ACC112 (cell line): ENCODE results near the gene GDPGP1.
A peak's percentile ranks its signal among the peaks of the same experiment; 100 is the strongest.
"Not testable (repeated sequence)": the region's sequence is repeated elsewhere in the genome, so short reads cannot be mapped to it uniquely, and the experiment has no call there.

ENCODE experiments used
- H2AFZ ChIP-seq: fragments of 200-600 bp; sonication (generic); one replicate; pipeline ENCODE4 v1.6.0; 2017; ENCODE audit warnings: antibody characterized with exemption, low read length; ENCODE audit not compliant: unreplicated experiment
- H3K27ac ChIP-seq: fragments of 200-600 bp; sonication (generic); 2 replicates; pipeline ENCODE4 v1.5.1; 2014; ENCODE audit warnings: low read depth, mild to moderate bottlenecking, antibody characterized with exemption, low read length, moderate library complexity
- H3K27me3 ChIP-seq: fragments of 200-600 bp; sonication (generic); 2 replicates; pipeline ENCODE4 v1.6.1; 2014; ENCODE audit warnings: mild to moderate bottlenecking, antibody characterized with exemption, low read length, moderate library complexity, mixed read lengths; ENCODE audit not compliant: insufficient read depth
- H3K36me3 ChIP-seq: fragments of 200-600 bp; sonication (generic); 2 replicates; pipeline ENCODE4 v1.6.1; 2016; ENCODE audit warnings: mild to moderate bottlenecking, antibody characterized with exemption, low read length, moderate library complexity, mixed read lengths; ENCODE audit not compliant: insufficient read depth
- H3K4me1 ChIP-seq: fragments of 200-600 bp; sonication (generic); one replicate; pipeline ENCODE4 v1.6.1; 2016; ENCODE audit warnings: low read length, mixed read lengths; ENCODE audit not compliant: insufficient read depth, unreplicated experiment, control insufficient read depth
- H3K4me3 ChIP-seq: fragments of 200-600 bp; sonication (generic); 2 replicates; pipeline ENCODE4 v1.5.1; 2014; ENCODE audit warnings: mild to moderate bottlenecking, low read depth, low read length
- H3K79me2 ChIP-seq: fragments of 200-600 bp; sonication (generic); one replicate; pipeline ENCODE4 v1.6.0; 2016; ENCODE audit warnings: low read length; ENCODE audit not compliant: control insufficient read depth, unreplicated experiment, insufficient read depth

The GDPGP1 gene

DNA sequence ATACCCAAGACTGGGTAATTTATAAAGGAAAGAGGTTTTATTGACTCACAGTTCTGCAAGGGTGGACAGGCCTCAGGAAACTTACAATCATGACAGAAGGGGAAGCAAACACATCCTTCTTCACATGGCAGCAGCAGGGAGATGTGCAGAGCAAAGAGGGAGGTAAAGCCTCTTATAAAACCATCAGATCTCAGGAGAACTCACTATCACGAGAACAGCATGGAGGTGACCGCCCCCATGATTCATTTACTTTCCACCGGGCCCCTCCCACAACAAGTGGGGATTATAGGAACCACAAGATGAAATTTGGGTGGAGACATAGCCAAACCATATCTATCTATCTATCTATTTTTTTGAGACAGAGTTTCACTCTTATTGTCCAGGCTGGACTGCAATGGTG lies 5.4 kb downstream of the GDPGP1 start:
- no peaks in the 10 kb centered on the region for H3K36me3 ChIP-seq
- no peak overlapping the region for H3K4me3 ChIP-seq
- H3K79me2 ChIP-seq: no peaks in the 10 kb centered on the region
- H3K27ac ChIP-seq: no peak overlapping the region
- no peaks in the 10 kb centered on the region for H3K4me1 ChIP-seq
- H3K27me3 ChIP-seq: no peaks in the 10 kb centered on the region
- no peak overlapping the region for H2AFZ ChIP-seq

DNA sequence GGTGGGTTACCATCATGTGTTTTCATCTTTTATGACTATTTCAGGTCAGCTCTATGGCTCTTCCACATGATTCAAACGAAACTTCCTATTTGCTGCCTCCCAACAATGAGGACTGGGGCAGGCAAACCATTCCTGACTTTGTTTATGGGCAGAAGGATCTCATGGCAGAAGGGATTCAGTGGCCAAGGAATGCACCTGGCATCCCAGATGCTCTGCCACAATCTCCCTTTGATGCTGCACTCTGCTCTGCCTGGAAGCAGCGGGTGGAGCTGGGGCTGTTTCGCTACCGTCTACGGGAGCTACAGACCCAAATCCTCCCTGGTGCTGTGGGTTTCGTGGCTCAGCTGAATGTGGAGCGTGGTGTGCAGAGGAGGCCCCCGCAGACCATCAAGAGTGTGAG lies 6.8 kb downstream of the GDPGP1 start:
- H3K27ac ChIP-seq: no peak overlapping the region
- no peaks in the 10 kb centered on the region for H3K36me3 ChIP-seq
- H3K79me2 ChIP-seq: no peaks in the 10 kb centered on the region
- H2AFZ ChIP-seq: no peak overlapping the region
- H3K4me3 ChIP-seq: no peak overlapping the region
- no peaks in the 10 kb centered on the region for H3K4me1 ChIP-seq
- no peaks in the 10 kb centered on the region for H3K27me3 ChIP-seq

DNA sequence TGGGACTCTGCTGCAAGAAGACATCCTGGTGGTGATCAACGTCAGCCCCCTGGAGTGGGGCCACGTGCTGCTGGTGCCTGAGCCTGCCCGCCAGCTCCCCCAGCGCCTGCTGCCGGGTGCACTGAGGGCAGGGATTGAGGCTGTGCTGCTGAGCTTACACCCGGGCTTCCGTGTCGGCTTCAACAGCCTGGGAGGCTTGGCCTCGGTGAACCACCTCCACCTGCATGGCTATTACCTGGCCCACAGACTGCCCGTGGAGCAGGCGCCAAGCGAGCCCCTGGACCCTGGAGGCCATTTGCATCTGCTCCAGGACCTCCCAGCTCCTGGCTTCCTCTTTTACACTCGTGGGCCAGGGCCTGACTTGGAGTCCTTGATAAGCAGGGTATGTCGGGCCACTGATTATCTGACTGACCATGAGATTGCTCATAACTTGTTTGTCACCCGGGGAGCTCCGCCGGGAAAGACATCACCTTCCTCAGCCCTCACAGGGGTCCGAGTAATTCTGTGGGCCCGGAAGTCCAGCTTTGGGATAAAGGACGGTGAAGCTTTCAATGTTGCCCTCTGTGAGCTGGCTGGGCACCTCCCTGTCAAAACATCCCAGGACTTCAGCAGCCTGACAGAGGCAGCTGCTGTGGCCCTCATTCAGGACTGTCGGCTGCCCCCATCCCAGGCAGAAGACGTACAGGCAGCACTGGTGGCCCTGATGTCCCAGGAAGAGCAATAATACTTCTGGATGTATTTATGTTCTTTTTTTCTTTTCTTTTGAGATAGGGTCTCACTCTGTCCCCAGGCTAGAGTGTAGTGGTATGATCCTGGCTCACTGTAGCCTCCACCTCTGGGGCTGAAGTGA lies 7.6 kb downstream of the GDPGP1 start:
- H2AFZ ChIP-seq: no peak overlapping the region
- H3K4me3 ChIP-seq: no peak overlapping the region
- H3K79me2 ChIP-seq: no peaks in the 10 kb centered on the region
- H3K27me3 ChIP-seq: no peaks in the 10 kb centered on the region
- no peaks in the 10 kb centered on the region for H3K36me3 ChIP-seq
- no peak overlapping the region for H3K27ac ChIP-seq
- no peaks in the 10 kb centered on the region for H3K4me1 ChIP-seq

DNA sequence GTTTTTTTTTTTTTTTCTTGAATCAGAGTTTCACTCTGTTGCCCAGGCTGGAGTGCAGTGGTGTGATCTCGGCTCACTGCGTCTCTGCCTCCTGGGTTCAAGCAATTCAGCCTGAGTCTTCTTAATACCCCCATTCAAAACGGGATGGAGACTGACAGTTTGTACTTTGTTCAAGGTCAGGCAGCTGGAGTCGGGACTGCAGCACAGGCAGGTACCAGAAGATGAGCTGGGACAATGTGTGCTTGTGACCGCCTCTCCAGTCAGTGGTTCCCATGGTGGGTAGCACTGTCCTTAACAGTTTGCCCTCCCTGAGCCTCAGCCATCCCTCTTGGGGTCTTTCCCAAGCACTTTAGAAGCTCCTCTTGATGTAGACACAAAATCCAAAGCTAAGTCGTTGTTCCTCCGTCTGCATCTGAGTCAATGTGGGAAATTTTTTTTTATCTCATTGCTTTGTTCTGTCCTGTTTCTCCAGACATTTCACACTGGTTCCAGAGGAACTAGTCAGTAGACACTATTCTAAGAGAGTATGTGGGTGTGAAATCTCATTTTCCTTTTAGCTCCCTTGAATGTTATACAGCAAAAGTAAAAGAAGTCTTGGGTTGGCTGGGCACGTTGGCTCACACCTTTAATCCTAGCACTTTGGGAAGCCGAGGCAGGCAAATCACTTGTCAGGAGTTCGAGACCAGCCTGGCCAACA lies 10.1 kb downstream of the GDPGP1 start:
- no peaks in the 10 kb centered on the region for H3K79me2 ChIP-seq
- H3K4me1 ChIP-seq: no peaks in the 10 kb centered on the region
- H3K4me3 ChIP-seq: no peak overlapping the region
- H2AFZ ChIP-seq: no peak overlapping the region
- H3K36me3 ChIP-seq: no peaks in the 10 kb centered on the region
- no peak overlapping the region for H3K27ac ChIP-seq
- no peaks in the 10 kb centered on the region for H3K27me3 ChIP-seq

DNA sequence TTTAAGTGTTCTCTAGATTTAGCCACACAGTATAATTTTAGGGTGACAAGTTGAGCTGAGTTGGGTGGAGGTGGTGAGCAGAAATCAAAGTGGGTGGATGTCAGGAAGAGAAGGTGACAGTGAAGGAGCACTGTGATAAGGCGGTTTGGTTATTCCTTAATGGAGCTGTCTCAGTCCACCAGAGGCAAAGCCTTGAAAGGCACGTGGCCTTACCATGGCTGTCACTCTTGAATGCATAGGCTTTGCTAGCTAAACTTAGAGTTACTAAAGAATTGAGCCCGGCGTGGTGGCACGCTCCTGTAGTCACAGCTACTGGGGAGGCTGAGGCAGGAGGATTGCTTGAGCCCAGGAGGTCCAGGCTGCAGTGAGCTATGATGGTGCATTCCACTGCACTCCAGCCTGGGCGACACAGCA lies 14.8 kb downstream of the GDPGP1 start:
- no peaks in the 10 kb centered on the region for H3K36me3 ChIP-seq
- H3K4me1 ChIP-seq: no peaks in the 10 kb centered on the region
- H3K27ac ChIP-seq: no peak overlapping the region
- H3K4me3 ChIP-seq: peak overlapping the region; percentile 86
- H2AFZ ChIP-seq: peak overlapping the region; percentile 20
- no peaks in the 10 kb centered on the region for H3K79me2 ChIP-seq
- no peaks in the 10 kb centered on the region for H3K27me3 ChIP-seq

DNA sequence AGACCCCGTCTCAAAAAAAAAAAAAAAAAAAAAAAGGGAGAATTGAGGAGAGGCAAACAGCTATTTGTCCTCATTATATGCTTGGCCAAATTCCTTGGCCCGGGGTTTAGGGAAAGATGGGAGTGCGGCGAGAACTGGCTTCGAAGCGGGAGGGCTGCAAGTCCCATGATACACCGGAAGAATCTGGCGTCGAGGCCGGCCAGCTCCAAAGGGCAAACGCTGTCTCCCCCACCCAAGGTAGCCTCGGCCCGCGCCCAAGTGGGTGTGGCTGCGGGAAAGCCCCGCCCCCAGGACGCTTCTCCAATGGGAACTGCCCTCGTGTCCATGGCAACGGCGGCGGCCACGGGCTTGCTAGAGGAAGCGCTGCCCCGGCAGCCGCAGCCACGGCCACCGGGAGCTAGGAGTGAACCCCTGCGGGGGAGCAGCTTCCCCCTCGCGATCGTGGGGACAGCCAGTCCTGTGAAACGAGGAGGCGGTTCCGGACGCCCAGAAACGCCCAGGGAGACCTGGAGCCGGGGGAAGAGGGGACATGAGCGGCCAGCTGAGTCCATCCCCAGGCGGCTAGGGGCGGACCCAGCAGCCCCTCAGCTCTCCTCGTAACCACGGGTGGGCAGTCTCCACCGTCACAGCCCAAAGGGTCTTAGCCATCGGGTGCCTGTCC lies 15.3 kb downstream of the GDPGP1 start, which contains the start of gene TTLL13:
TTLL13 (plus strand) TSS at position 354 of the 661 bp plus-strand sequence. CDS start 1,075 bp downstream, outside the sequence.
- no peak within 1 kb of the TSS for H3K27ac ChIP-seq
- no peaks in the 10 kb centered on the region for H3K79me2 ChIP-seq
- no peaks in the 10 kb centered on the region for H3K36me3 ChIP-seq
- no peaks in the 10 kb centered on the region for H3K4me1 ChIP-seq
- H3K4me3 ChIP-seq: peak within 1 kb of the TSS; percentile 86
- H3K27me3 ChIP-seq: no peaks in the 10 kb centered on the region
- peak within 1 kb of the TSS; percentile 71 for H2AFZ ChIP-seq

DNA sequence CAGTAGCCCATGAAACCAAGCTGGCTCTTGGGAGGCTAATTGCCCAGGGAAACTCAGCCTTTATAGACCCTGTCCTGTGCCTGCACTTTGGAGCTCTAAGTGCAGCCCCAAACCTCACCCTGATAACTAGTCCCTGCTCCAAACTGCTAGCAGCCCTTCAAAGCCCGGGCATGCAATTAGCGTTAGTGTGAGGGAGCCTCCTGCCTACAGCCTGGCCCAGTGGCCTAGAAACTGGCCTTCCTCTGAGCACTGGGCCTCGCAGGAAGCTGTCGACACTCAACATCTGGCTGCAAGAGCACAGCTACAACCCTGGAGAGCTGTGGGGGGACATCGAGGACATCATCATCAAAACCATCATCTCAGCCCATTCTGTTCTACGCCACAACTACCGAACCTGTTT lies 23.8 kb downstream of the GDPGP1 start:
- H3K27ac ChIP-seq: no peak overlapping the region
- no peaks in the 10 kb centered on the region for H3K27me3 ChIP-seq
- H2AFZ ChIP-seq: no peak overlapping the region
- no peaks in the 10 kb centered on the region for H3K79me2 ChIP-seq
- peaks cover 12% of the 10 kb centered on the region for H3K4me1 ChIP-seq
- H3K4me3 ChIP-seq: no peak overlapping the region
- no peaks in the 10 kb centered on the region for H3K36me3 ChIP-seq

DNA sequence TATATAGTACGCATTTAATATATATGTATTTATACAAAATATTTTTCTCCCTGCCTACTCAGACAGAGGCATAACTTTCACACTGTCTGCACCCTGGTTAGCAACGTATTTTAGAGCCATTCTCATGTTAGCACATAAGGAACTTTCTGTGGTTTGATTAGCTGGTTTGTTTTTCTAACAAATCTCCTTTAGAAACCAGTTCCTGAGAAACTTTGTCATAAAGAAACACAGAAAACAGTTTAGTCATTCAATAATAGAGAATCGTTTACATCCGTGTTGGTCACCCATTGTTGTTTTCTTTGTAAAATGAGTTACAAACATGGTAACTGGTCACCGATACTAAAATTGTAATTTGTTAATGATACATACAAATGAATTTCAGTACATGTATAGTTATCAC lies 25.5 kb downstream of the GDPGP1 start:
- Histone ChIP-seq H3K27me3 (no peaks in the 10 kb centered on the region), H2AFZ (no peak overlapping the region), H3K79me2 (no peaks in the 10 kb centered on the region), H3K4me1 (peaks cover 19% of the 10 kb centered on the region), H3K36me3 (no peaks in the 10 kb centered on the region), H3K4me3 (no peak overlapping the region), H3K27ac (0 out of 2 replicates have a peak overlapping the region, but pooled peaks have one; percentile 17)

DNA sequence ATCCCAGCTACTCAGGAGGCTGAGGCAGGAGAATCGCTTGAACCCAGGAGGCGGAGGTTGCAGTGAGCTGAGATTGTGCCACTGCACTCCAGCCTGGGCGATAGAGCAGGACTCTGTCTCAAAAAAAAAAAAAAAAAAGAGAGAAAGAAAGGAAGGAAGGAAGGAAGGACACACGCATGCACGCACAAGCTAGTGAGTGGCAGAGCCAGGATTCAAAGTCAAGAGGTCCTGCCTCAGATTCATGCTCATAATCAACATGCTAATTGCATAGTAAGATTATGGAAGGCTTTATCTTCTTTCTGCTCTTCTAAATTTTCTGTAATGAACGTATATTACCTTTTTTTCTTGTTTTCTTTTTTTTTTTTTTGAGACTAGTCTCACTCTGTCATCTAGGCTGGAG lies 26.7 kb downstream of the GDPGP1 start:
- not testable (repeated sequence) for H3K36me3 ChIP-seq, H2AFZ ChIP-seq, H3K27ac ChIP-seq, H3K79me2 ChIP-seq, H3K4me3 ChIP-seq, H3K27me3 ChIP-seq
- peaks cover 23% of the 10 kb centered on the region for H3K4me1 ChIP-seq

DNA sequence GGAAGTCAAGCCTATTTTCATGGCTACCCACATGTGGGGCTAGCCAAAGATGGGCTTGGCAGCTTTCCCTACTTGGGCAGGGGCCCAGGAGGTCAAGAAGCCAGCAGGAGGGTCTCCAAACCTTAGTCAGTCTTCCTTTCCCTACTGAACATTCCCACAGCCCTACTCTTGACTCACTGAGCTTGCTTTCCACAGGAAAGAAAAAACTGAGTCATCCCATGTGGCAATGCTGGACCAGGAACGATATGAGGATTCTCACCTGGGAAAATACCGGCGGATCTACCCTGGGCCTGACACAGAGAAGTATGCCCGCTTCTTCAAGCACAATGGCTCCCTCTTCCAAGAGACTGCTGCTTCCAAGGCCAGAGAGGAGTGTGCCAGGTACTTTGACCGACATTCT lies 27.8 kb downstream of the GDPGP1 start:
- Histone ChIP-seq H3K27me3 (no peaks in the 10 kb centered on the region), H3K27ac (peak overlapping the region; percentile 66), H3K79me2 (peaks cover 15% of the 10 kb centered on the region), H2AFZ (no peak overlapping the region), H3K4me3 (no peak overlapping the region), H3K4me1 (peaks cover 26% of the 10 kb centered on the region), H3K36me3 (no peaks in the 10 kb centered on the region)
